ENCODE results near the gene RARRES1.

GRCh38 chr3:158745551-158745950 lies 13.3 kb upstream of the RARRES1 start:
- TF ChIP-seq NFRKB (IDR thresholded peaks at IDR 0.05) = no peak
- TF ChIP-seq PKNOX1 (IDR thresholded peaks at IDR 0.05) = no peak
- TF ChIP-seq BHLHE40 (IDR thresholded peaks at IDR 0.05; ENCODE audit: borderline replicate concordance) = no peak
- TF ChIP-seq ARNT (IDR thresholded peaks at IDR 0.05) = no peak
- no peak for TF ChIP-seq FOXA1 (IDR thresholded peaks at IDR 0.05)
- TF ChIP-seq LEF1 (IDR thresholded peaks at IDR 0.05; ENCODE audit: borderline replicate concordance) = no peak
- no peak for TF ChIP-seq CTBP1 (IDR thresholded peaks at IDR 0.05; ENCODE audit: borderline replicate concordance)
- no peak for TF ChIP-seq ELF4 (IDR thresholded peaks at IDR 0.05)

All from HEK293T (cell line).